Esophagus squamous epithelium (tissue), 5 donors: ENCODE measurements around the gene PKN2. TPM values are rescaled to one million over a fixed set of nuclear protein-coding genes. Genes with fewer than 3 reads are reported as not detected.

Experiments used
- DNase-seq: peaks from one replicate; lab custom pipeline; 2025; lab: John Stamatoyannopoulos, UW
- H3K27ac ChIP-seq, 4 donors: fragments of 200-600 bp; sonication (generic); one replicate each; pipeline ENCODE4 v1.5.1; 2016 to 2019; ENCODE audit warnings: mild to moderate bottlenecking in 1 of 4
- H3K27me3 ChIP-seq, 4 donors: fragments of 200-600 bp; sonication (generic); 1 replicate in 3 of 4; 2 replicates in 1 of 4; pipeline versions ENCODE4 v1.5.1 to v1.6.0; 2017 to 2021; ENCODE audit warnings: antibody characterized with exemption in 1 of 4
- H3K36me3 ChIP-seq, 3 donors: fragments of 200-600 bp; sonication (generic); one replicate each; pipeline ENCODE4 v1.5.1; 2016 to 2019
- H3K4me1 ChIP-seq, 3 donors: fragments of 200-600 bp; sonication (generic); one replicate each; pipeline ENCODE4 v1.5.1; 2017 to 2019
- H3K4me3 ChIP-seq, 4 donors: fragments of 200-600 bp; sonication (generic); 1 replicate in 3 of 4; 2 replicates in 1 of 4; pipeline ENCODE4 v1.5.1; 2016 to 2019; ENCODE audit warnings: mild to moderate bottlenecking in 2 of 4, moderate library complexity in 1 of 4
- H3K9me3 ChIP-seq, 3 donors: fragments of 200-600 bp; sonication (generic); one replicate each; pipeline ENCODE4 v1.5.1; 2016 to 2019
- POLR2A ChIP-seq, 4 donors: fragments of 450-650 bp; IDR thresholded peaks; one replicate each; pipeline ENCODE4 v1.6.1; 2017; ENCODE audit warnings: antibody characterized with exemption in 4 of 4, mild to moderate bottlenecking in 4 of 4, moderate library complexity in 3 of 4
- WGBS, 2 donors: methylation state at CpG; one replicate each; pipeline ENCODE4 v1.1.5; 2018; 5-methylcytosine and 5-hydroxymethylcytosine counted together
- intact Hi-C: fragments of 100-400 bp; cut with DNase I; formaldehyde crosslinking; loops from one replicate; pipeline ENCODE4 v1.15.0; 2022
- total RNA-seq, 4 donors: library from RNA; depleted of rRNA; stranded (reverse); fragments of >200 nt; gene quantifications; one replicate each; pipeline ENCODE4 v1.1.0, GENCODE V29; 2016
- TF ChIP-seq, protein P1 (sequence below), 6 experiments: fragments of 450-650 bp in 4 of 6; fragments of 200-600 bp in 2 of 6; sonication (generic) in 2 of 6; IDR thresholded peaks; one replicate each; pipeline ENCODE4 v1.5.1; 2016 to 2019; ENCODE audit warnings: antibody characterized with exemption in 6 of 6, mild to moderate bottlenecking in 4 of 6, moderate library complexity in 4 of 6
- donor health status: DM: yes; HTN: yes; CAD: no.

Gene PKN2
- total RNA-seq, 4 donors from 2014 or later = 26.1 to 54.0 (median 34.8) TPM

DNA sequence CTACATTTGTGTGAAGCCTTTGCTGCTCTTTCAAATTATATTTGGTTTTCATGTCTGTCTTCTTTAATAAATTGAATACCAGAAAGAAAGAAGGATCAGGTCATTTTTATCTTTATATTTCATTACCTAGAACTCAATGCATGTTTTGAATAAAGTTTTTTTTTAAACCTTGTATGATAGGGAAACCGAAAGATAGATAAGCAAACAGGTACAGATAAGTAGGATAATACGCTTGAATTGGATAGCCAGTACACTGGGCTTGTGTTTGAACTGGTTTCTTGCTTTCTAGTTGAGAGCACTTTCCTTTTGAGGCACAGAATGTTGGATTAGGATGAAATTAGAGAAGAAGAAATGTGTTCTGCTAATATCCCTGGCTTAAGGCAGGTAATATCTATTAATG, 46.9 kb downstream of the PKN2 start:
- Histone ChIP-seq H3K36me3 (peaks cover 0 to 21% (median 0%) of the 10 kb centered on the region in 3 donors), H3K4me3 (no peak overlapping the region), H3K27me3 (no peaks in the 10 kb centered on the region), H3K4me1 (peaks cover 3 to 34% (median 8%) of the 10 kb centered on the region in 3 donors), H3K27ac (peak overlapping the region; percentile 7 to 56 (median 46)), H3K9me3 (peaks cover 0 to 11% (median 7%) of the 10 kb centered on the region in 3 donors)
- 90 to 92% methylated on average over 2 of the region's 2 CpGs for WGBS, 2 donors
- no peak for DNase-seq
- no peak for TF ChIP-seq POLR2A (IDR thresholded peaks at IDR 0.05)
- TF ChIP-seq, protein P1, sequence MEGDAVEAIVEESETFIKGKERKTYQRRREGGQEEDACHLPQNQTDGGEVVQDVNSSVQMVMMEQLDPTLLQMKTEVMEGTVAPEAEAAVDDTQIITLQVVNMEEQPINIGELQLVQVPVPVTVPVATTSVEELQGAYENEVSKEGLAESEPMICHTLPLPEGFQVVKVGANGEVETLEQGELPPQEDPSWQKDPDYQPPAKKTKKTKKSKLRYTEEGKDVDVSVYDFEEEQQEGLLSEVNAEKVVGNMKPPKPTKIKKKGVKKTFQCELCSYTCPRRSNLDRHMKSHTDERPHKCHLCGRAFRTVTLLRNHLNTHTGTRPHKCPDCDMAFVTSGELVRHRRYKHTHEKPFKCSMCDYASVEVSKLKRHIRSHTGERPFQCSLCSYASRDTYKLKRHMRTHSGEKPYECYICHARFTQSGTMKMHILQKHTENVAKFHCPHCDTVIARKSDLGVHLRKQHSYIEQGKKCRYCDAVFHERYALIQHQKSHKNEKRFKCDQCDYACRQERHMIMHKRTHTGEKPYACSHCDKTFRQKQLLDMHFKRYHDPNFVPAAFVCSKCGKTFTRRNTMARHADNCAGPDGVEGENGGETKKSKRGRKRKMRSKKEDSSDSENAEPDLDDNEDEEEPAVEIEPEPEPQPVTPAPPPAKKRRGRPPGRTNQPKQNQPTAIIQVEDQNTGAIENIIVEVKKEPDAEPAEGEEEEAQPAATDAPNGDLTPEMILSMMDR (IDR thresholded peaks at IDR 0.05) = no peak
- intact Hi-C loops = no loop called here

DNA sequence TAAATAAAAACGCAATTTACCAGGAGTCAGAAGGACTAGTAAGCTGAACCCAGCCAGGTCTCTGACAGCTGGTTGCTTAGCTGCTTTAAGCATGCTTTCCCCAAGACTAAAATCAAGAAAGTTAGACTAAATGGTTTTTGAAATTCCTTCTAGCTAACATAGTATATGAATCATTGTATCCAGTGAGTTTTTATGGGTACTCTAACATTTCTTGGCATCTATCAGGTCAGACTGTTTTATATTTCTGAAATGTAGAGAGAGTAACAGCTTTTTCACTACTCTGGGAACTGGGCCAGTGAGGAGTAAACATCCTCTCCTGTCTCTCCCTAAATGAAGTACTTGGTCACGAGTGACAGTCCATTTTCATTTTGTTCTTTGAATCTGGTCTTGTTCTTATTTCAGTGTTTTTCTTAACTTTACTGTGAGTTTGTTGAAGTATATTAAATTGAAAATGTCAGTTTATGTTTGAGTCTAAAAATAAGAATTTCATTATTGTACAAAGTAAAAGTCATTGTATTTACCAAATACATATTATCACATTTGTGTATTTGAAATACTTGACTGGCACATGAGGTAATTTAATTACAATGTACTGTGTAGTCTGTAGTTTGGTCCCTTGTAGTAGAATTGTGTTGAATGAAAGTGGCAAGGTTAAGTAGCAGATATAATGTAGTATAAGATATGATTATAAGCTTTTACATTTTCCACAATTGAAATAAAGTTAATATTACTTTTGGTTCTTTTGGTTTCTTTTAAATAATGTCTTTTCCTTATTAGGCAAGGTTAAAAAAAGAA, 47.6 kb downstream of the PKN2 start:
- intact Hi-C loops = no loop called here
- 27 to 35% methylated on average over 2 of the region's 2 CpGs for WGBS, 2 donors
- H3K36me3 ChIP-seq = peaks cover 0 to 28% (median 0%) of the 10 kb centered on the region in 3 donors
- peak overlapping the region; percentile 7 to 56 (median 46) for H3K27ac ChIP-seq
- peaks cover 0 to 15% (median 7%) of the 10 kb centered on the region in 3 donors for H3K9me3 ChIP-seq
- no peaks in the 10 kb centered on the region for H3K27me3 ChIP-seq
- no peak overlapping the region for H3K4me3 ChIP-seq
- TF ChIP-seq POLR2A (IDR thresholded peaks at IDR 0.05) = no peak
- TF ChIP-seq, protein P1 (IDR thresholded peaks at IDR 0.05) = no peak
- H3K4me1 ChIP-seq = peaks cover 3 to 39% (median 8%) of the 10 kb centered on the region in 3 donors
- DNase-seq = no peak

DNA sequence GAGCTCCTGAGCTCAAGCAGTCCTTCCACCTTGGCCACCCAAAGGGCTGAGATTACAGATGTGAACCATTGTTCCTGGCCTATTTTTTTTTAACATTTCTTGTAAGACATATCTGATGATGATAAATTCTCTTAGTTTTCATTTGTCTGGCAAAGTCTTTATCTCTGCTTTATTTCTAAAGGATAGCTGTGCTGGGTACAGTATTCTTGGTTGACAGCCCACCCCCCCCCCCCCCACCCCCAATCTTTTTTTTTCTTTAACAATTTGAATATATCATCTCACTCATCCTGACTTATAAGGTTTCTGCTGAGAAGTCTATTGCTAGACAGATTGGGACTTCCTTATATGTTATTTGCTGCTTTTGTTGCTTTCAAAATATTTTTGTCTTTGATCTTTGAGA, 51.3 kb downstream of the PKN2 start:
- H3K36me3 ChIP-seq = peaks cover 0 to 18% (median 0%) of the 10 kb centered on the region in 3 donors
- H3K27me3 ChIP-seq = no peaks in the 10 kb centered on the region
- intact Hi-C loops = no loop called here
- no peak for DNase-seq
- H3K4me3 ChIP-seq = no peak overlapping the region
- no peak for TF ChIP-seq POLR2A (IDR thresholded peaks at IDR 0.05)
- TF ChIP-seq, protein P1 (IDR thresholded peaks at IDR 0.05) = no peak
- peaks cover 3 to 34% (median 8%) of the 10 kb centered on the region in 3 donors for H3K4me1 ChIP-seq
- H3K9me3 ChIP-seq = peaks cover 0 to 15% (median 7%) of the 10 kb centered on the region in 3 donors
- no peak overlapping the region for H3K27ac ChIP-seq

DNA sequence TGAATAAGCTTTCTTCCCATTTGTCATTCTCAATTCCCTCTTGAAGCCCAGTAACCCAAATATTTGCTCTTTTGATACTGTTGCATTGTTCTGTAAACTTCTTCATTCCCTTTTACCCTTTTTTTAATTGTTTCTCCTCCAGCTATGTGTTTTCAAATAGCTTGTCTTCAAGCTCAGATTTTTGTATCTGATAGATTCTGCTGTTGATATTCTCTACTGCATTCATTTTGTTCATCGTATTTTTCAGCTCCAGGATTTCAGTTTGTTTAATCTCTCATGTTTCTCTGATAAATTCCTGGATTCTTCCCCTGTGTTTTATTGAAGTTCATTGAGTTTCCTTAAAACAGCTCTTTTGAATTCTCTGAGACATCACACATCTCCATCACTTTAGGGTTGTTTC, 51.8 kb downstream of the PKN2 start:
- Histone ChIP-seq H3K4me3 (no peak overlapping the region), H3K9me3 (peaks cover 0 to 15% (median 7%) of the 10 kb centered on the region in 3 donors), H3K27me3 (no peaks in the 10 kb centered on the region), H3K27ac (no peak overlapping the region), H3K4me1 (peaks cover 3 to 33% (median 6%) of the 10 kb centered on the region in 3 donors), H3K36me3 (peaks cover 0 to 18% (median 0%) of the 10 kb centered on the region in 3 donors)
- TF ChIP-seq, protein P1 (IDR thresholded peaks at IDR 0.05) = no peak
- no peak for TF ChIP-seq POLR2A (IDR thresholded peaks at IDR 0.05)
- no peak for DNase-seq
- 96 to 100% methylated on average over 1 of the region's 1 CpG for WGBS, 2 donors
- intact Hi-C loops = no loop called here

DNA sequence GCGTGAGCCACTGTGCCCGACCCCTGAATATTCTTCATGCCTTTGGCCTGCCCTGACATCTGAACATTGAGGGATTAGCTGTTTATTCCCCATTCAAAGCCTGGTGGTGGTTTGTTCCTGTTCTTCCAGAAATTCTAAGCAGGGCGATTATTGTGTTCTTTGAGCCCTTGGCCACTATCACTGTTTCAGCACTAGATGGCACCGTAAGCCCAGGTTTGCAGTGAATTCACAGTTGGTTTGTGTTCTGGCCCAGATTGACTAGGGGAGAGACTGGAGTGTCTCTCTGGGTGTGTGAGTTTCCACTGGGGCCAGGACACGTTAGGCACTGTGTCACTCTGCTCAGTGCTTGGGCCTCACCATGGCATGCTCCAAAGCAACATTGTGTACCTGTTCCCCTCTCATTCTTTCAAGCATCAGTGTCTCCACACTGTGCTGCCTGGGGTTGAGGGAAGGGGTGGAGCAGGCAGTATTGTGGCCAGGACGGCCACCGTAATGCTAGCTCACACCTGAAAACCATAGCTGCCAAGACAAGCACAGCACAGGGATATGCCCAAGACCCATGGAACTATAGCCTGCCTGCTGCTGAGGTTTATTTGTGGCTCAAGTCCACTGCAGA, 52.7 kb downstream of the PKN2 start:
- intact Hi-C loops = no loop called here
- peaks cover 0 to 18% (median 0%) of the 10 kb centered on the region in 3 donors for H3K36me3 ChIP-seq
- 70 to 84% methylated on average over 5 to 6 of the region's 7 CpGs for WGBS, 2 donors
- no peaks in the 10 kb centered on the region for H3K27me3 ChIP-seq
- TF ChIP-seq, protein P1 (IDR thresholded peaks at IDR 0.05) = peak in 4 of 6 experiments; percentile 38 to 79 (median 46)
- TF ChIP-seq POLR2A (IDR thresholded peaks at IDR 0.05) = no peak
- no peak overlapping the region for H3K27ac ChIP-seq
- H3K9me3 ChIP-seq = peaks cover 0 to 15% (median 7%) of the 10 kb centered on the region in 3 donors
- H3K4me3 ChIP-seq = no peak overlapping the region
- no peak for DNase-seq
- peaks cover 0 to 33% (median 0%) of the 10 kb centered on the region in 3 donors for H3K4me1 ChIP-seq
